NCI-H2081 (cell line): Measurements from ENCODE around the gene KPNA3.
A peak's percentile ranks its signal among the peaks of the same experiment; 100 is the strongest.
"Not testable (repeated sequence)": the region's sequence is repeated elsewhere in the genome, so short reads cannot be mapped to it uniquely, and the experiment has no call there.

Experiments
- DNase-seq, 2 experiments: peaks; one replicate each; lab custom pipeline; 2025; lab: John Stamatoyannopoulos, UW

Gene KPNA3

GRCh38 chr13:49806126-49806536, 13.6 kb upstream of the KPNA3 start:
- no peak for DNase-seq

DNA sequence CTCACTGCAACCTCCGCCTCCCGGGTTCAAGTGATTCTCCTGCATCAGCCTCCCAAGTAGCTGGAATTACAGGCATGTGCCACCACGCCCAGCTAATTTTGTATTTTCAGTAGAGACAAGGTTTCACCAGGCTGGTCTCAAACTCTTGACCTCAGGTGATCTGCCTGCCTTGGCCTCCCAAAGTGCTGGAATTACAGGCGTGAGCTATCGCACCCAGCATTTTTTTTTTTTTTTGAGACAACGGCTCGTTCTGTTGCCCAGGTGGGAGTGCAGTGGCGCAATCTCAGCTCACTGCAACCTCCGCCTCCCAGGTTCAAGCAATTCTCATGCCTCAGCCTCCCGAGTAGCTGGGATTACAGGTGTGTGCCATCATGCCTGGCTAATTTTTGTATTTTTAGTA, 10.6 kb upstream of the KPNA3 start:
- not testable (repeated sequence) for DNase-seq

- no peak for DNase-seq
Observed at GRCh38 chr13:49802426-49802825, 9.9 kb upstream of the KPNA3 start.

DNA sequence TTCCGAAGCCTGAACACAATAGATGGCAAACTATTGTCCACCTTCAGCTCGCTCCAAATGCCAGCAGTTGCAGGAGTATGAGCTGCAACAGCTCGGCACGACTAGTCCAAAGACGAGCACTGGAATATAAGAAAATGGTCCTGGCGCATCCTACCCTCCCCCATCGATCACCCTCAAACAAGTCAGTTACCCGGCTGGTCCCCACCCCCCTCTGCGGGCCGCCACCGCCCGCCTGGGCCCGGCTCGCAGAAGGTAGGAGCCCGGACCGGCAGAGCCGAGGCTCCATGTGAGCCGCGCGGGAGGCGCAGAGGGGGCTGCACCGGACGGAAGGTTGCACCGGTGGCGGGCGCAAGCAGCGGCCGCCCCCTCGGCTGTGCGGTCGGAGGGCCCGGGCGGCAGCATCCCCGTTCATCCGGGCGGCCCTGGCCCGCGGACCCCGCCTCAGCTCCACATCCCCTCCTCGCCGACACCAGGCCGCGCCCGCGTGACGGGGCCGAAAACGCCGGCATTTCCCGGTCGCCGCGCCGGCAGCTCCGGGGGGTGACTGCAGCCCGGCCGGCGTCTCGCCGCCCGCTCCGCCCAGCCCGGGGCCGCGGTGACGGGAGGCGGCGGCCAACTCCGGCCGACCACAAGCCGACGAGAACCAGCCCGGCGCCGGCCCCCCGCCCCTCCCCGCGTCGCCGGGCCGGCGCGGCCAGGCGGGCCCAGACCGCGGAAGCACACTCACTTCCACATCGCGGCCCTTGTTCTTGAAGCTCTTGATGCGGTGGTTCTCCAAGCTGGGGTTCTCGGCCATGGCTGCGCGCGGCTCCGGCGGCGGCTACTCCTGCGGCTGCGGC, 552 bp downstream of the KPNA3 start:
- peak; percentile 8 to 40 for DNase-seq

DNA sequence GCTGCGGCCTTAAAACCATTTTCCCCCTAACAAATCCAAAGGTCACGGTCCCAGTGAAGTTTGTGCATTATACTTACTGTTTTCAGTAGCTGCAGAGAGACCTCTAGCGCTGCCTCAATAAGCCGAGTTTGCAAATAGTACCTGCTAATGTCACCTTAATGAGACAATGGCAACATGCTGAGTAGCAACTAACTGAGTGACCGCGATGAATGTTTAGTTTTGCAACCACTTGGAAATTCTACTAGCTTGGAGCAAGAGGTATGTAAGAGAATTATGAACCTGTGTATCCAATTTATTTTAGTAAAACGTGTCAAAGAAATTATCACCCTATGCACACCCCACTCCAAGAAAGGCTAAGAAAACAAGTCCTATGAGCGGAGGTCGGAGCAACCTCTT, 1.2 kb downstream of the KPNA3 start:
- peak in 1 of 2 experiments; percentile 61 for DNase-seq

DNA sequence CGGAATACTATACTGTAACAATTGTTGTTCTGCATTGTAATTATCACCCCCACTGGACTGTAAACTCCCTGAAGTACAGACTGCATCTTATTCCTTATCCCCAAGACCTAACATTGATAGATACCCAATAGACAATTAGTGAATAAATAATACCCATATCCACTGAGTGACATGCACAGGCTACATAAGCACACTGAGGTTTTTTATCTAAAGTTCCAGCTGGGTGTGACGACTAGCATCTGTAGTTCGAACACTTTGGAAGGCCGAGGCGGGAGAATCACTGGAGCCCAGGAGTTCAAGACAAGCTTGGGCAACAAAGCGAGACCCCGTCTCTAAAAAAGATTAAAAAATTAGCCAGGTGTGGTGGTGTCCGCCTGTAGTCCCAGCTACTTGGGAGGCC, 2.5 kb downstream of the KPNA3 start:
- no peak for DNase-seq

DNA sequence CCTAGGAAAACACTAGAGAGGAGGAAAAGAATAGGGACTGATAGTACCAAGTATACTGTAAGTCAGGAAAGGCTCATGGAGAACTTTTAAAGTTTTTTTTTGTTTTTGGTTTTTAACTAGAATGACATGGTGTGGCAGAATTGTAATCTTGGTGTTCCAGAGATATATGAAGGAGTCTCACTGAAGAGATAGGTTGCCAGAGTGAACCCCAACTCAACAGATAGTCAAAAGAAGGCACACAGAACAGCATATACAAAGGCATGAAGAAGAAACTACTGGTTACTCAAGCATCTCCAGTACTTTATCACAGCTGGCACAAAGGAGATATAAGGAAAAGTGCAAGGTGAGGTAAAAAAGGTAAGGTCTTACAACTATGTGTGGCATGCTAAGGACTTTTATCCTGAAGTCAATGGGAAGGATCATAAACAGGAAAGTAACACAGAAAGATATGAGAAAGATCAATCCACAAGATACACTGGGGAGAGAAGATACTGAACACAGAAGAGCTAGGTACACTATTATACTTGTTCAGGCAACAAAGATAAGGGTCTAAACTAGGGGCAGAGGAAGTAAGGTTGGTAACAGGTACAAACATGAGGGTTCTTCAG, 6.0 kb downstream of the KPNA3 start:
- no peak for DNase-seq

- DNase-seq: no peak
Observed at GRCh38 chr13:49784886-49785570, 7.5 kb downstream of the KPNA3 start.

GRCh38 chr13:49783865-49784264, 8.6 kb downstream of the KPNA3 start:
- no peak for DNase-seq

GRCh38 chr13:49782784-49783183, 9.7 kb downstream of the KPNA3 start:
- no peak for DNase-seq

GRCh38 chr13:49781806-49782205, 10.7 kb downstream of the KPNA3 start:
- DNase-seq: no peak

GRCh38 chr13:49779721-49780120, 12.8 kb downstream of the KPNA3 start:
- no peak for DNase-seq

DNA sequence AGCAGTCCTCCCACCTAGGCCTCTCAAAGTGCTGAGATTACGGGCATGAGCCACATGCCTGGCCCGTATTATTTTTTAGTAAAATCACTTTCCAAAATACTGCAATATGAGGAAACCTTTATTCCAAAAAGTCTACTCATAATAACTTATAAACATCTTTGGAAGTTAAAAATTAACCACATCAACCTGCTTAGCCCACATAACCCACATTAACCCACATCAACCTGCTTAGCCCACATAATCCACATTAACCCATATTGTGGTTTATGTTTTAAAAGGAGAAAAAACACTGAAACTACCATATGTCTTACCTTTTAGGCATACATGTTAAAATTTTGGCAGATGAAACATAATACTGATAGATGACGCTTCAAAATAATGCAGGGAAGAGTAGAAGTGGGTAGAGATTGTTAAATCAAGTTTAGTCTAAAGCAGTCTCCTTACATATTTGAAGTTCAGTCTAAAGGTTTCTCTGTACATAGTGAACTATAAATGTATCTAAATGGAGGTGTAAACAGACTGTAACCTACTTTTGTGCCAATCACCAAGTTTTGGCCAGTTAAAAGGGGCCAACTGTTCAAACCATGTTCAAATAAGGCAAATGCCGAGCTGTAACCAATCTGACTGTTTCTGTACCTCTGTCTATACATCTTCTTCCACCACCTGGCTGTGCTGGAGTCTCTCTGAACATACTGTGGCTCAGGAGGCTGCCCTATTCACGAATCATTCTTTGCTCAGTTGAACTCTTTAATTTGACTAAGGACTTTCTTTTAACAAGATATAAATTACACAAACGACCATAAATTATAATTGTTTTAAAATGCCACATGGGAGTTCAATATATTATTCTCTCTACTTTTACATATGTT, 14.5 kb downstream of the KPNA3 start:
- DNase-seq: no peak

DNA sequence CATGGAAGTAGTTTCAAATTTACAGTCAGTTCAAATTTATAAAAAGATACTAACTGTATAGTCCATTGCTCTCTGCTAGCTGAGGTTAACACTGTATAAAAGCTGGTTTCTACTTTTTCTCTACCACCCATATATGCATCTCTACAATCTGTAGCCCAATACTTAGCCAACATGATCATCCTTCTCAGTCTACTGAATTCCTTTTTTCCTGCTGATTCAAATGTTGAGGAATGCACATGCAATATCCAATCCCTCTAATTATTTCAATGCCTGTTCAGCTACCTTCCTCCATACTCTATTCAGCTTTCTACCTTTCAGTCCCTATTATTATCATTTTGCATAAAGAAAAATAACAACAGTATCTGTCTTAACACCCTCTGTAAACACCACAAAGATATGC, 15.6 kb downstream of the KPNA3 start:
- DNase-seq: no peak

DNA sequence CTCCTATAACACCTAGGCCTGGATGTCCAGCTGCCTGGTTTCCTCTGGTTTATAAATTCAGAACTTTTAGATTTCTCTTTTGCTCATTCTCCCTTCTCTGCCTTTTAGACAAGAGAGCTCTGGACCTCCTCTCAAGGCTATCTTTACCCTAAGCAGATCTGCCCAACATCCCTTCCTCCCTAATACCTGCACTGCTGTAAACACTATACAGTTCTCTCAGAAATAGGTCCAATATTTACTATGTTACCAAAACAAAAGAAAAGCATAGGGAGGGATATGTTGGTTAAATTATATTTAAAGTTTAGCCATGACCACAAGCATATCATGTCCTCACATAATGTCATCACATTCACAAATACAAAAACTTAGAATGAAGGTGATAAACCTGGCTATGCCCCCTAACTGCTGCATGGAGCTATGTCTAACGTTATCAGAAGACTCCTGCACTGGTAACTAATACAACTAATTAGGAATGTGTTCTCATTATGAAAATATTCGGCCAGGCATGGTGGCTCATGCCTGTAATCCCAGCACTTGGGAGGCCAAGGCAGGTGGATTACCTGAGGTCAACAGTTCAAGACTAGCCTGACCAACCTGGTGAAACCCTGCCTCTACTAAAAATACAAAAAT, 18.0 kb downstream of the KPNA3 start:
- no peak for DNase-seq

- no peak for DNase-seq
Observed at GRCh38 chr13:49772828-49773227, 19.7 kb downstream of the KPNA3 start.

DNA sequence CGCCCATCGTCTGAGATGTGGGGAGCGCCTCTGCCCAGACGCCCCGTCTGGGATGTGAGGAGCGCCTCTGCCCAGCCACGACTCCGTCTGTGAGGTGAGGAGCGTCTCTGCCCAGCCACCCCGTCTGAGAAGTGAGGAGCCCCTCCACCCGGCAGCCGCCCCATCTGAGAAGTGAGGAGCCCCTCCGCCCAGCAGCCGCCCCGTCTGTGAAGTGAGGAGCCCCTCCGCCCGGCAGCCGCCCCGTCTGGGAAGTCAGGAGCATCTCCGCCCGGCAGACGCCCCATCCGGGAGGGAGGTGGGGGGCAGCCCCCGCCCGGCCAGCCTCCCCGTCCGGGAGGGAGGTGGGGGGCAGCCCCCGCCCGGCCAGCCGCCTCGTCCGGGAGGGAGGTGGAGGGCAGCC, 30.7 kb downstream of the KPNA3 start:
- not testable (repeated sequence) for DNase-seq

DNA sequence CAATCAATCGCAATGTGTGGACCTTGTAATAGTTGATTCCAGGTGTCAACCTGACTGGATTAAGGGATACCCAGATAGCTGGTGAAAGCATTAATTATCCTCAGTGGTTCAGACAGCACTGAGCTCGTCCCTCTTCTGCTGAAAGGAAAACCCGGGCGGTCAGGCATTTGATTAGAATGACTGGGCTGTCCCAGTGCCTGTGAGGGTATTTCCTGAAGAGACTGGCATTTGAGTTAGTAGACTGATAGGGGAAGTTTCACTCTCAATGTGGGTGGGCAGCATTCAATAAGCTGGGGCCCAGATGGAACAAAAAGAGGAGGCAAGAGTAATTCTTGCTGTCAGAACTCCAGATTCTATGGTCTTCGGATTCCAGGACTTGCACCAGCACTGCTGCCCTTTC, 31.9 kb downstream of the KPNA3 start:
- no peak for DNase-seq

DNA sequence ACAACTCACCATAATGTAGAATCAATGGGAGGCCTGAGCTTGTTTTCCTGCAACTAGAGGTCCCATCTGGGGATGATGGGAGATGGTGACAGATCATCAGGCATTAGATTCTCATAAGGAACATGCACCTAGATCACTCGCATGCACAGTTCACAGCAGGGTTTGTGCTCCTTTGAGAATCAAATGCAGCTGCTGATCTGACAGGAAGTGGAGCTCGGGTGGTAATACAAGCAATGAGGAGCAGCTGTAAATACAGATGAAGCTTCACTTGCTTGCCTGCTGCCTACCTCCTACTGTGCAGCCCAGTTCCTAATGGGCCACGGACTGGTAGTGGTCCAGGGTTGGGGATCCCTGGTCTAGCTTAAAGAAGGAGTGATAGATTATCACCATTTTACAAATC, 33.0 kb downstream of the KPNA3 start:
- DNase-seq: peak in 1 of 2 experiments; percentile 23

GRCh38 chr13:49756263-49756662, 36.2 kb downstream of the KPNA3 start:
- DNase-seq: no peak

DNA sequence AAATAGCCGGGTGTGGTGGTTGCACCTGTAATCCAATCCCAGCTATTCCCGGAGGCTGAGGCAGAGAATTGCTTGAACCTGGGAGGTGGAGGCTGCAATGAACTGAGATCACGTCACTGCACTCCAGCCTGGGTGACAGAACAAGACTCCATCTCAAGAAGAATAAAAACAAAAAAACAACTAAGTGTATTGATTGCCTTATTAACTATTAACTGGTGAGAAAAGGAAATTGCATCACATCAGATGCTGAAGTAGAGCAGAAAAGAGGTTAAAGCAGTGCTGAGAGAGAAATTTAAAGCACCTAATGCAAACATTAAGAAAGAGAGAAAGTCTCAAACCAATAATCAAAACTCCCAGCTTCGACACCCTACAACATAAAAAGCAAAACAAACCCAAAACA, 38.3 kb downstream of the KPNA3 start:
- no peak for DNase-seq

DNA sequence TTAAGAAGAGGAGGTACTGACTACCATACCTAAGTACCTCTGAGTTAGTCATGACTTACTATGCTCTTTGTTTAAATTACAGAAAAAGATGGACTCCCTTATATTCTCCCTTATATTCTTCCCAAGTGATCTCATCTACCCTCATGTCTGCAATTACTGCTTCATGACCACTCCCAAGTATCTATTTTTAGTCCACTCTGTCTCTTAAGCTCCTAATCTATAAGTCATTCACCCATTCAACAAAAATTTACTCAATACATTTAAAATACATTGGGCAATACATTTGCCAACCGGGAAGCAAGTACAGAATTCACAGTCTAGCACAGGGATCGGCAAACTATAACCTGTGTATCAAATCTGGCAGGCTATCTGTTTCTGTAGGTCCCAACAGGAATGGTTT, 42.6 kb downstream of the KPNA3 start:
- DNase-seq: no peak
